GM19463 (cell line): ENCODE data around the gene FAR1.

Source experiments
- ATAC-seq: cut with Tn5 transposase; IDR thresholded peaks from one replicate; pipeline ENCODE4 v1.9.1; 2021; ENCODE audit warnings: mild to moderate bottlenecking, moderate library complexity; ENCODE audit not compliant: unreplicated experiment

FAR1 gene

DNA sequence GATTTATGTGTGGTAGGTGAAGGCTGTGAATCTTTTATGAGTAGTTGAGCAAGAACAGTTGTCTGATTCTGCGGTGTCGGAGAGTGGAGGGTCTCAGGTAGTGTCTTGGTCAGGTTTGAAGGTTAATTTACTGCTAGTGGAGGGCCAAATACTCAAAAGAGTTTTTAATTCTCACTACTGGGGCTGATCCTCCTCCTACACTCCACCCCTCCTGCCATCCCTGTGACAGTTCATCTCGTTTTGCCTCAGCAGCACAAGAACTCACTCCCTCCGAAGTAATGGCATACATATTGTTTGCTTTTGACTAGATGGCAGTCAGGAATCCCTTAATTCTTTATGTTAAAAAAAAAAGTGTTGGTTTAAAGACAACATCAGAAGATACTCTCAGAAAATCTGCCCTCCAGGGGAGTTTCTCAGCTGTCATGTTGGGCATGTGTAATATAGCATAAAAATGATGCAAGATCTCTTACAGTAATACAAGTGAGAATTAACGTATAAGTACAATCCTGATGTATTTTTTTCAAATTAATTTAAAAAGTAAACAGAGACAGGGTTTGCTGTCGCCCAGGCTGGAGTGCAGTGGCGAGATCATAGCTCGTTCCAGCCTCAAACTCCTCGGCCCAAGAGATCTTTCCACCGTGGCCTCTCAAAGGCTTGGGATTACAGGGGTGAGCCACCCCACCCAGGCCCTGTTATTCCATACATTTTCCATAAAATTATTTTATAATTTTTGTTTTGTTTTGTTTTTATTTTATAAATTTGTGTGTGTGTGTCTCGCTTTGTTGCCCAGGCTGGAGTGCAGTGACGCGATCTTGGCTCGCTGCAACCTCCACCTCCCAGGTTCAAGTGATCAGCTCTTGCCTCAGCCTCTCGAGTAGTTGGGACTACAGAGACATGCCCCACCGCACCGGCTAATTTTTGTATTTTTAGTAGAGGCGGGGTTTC lies 1.3 kb downstream of the FAR1 start:
- ATAC-seq: no peak

DNA sequence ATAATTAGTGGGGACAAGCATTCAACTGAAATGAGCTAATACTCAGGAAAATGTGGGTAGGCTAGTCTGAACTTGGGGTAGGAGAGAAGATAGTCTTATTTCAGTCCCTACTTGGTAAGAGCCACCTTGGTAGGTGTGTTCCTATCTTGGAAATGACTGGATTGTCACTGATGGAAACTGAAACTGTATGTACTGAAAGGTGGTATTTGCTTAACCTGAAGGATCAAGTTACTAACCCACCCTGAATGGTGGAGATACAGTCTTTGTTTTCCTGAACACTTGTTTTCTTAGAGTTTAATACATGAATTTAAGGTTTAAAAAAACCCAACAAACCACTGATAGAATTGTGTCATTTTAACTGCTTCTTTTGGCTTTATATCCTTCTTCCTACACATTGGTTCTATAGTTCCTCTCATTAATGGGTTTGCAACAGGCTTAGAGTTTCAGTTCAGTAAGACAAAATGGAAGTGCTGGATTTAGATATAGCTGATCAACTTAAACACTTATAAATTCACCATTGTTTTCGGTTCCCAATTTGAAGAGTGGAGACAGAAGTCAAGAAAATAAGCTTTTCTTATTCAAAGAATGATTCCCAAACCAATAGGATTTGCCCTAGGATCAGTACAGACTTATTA lies 4.2 kb downstream of the FAR1 start:
- ATAC-seq: no peak

DNA sequence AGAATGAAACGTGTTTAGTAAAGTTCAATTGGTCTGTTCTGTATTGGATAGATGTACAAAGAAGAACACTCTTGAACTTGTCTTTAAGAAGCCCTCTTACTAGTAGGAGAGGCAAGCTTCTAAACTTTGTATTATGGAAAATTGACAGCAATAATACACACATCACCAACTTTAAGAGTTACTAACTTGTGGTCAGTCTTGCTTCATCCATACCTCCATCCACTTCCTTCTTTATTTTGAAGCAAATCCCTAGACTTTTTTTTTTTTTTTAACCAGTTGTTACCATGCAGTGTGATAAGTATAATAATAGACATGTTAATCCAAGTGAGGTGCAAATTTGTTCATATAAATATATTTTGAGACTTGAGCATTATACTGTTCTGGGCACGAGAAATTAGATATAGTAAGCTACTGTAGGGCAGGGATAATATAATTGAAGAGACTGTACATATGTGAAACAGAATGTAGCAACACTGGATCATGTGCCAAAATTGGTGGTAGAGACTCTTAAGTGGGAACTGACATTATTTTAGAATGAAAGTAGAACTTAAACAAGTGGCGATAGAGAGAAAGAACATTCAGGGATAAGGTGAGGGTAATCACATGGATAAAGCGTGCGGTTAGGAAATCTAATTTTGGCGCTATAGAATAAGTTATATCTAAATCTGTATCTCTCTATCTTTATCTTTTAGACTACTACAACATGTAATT lies 6.5 kb downstream of the FAR1 start:
- ATAC-seq: no peak

DNA sequence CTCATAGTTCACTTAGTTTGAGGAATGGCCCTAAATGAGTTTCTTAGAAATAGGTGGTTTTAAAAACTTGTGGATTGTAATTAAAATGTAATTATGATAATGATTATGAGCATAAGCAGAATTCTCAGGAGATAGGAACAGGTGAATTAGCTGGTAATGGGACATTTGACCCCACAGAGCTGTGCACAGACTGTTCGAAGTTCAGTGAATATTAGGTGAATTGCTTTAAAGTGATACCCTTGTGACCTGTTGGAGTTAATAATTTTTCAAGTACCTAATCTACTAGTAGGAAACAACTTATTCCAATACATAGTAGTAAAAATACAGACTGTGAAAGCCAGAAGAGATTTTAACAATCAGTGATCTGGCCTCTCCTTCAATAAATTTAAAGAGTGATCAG lies 8.1 kb downstream of the FAR1 start:
- ATAC-seq: no peak

DNA sequence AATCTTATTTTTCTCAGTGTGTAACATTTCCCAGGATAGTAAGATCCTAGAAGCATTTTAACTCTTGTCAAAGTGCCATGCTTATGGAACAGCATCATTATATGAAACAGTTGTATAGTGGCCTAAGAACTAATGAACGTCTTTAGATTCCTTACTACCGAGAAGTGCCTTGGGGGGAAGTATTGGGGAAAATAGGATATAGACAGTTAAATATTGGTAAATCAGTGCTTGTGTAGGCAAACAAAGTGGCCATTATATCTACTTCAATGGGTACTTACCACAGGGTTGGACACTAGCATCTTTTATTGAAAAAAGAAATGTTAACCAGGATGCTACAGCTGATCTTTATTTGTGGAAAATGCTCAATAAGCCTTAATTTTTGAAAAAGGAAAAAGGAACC lies 11.3 kb downstream of the FAR1 start:
- ATAC-seq: no peak

DNA sequence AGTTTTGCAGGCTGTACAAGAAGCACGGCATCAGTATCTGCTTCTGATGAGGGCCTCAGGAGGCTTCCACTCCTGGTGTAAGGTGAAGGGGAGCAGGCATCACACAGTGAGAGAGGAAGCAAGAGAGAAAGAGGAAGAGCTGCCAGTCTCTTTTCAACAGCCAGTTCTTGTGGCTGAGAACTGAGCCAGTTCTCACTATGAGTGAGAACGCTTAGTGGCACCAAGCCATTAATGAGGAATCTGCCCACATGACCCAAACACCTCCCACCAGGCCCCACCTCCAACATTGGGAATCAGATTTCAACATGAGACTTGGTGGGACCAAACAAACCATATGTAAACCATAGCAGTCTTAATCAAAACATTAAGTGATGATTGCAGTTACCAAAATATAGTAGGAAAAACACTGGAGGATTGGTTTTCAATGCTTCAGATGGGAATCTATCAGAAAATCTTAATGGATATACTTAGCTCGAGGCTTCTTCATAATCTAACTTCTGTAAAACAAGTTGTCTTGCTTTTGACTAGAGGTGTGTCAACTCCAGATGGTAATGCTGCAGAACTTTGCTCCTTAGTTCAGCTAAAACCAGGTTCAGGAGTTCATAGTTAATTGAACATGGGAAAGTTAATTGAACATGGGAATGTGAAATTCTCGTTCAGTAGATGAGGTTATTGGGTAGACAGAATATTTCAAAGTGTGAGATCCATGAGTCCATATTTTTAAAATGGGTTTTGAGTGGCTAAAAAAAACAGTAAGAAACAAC lies 12.2 kb downstream of the FAR1 start:
- peak; percentile 90 for ATAC-seq

DNA sequence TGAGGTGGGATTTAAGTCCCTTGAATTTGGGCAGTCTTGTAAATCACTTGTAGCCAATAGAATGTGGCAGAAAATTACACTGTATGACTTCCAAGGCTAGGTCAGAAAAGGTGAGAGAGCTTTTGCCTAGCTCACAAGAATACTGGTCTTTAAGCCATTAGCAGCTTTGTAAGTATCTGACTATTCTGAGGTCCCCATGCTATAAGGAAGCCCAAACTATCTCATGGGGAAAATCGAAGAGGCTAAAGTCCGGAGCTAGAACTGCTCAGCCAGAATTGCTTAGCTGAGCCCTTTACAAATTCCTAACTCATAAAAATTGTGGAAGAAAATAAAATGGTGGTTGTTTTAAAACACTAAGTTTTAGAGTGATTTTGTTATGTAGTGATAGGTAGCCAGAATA lies 13.0 kb downstream of the FAR1 start:
- no peak for ATAC-seq

DNA sequence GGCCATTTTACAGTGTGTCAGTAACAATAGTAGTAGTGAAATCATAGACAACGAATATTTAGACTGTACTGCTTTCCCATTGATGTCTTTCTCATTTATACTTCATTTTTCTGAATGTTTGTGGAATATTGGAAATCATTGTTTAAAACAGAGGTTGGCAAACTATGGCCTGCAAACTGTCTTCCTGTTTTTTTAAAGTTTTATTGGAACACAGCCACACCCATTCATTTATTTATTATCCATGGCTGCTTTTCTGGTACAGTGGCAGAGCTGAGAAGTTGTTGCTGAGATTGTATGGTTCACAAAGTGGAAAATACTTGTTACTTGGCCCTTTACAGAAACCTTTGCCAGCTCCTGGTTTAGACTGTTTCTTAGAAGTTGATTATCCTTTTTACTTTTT lies 13.7 kb downstream of the FAR1 start:
- ATAC-seq: no peak

DNA sequence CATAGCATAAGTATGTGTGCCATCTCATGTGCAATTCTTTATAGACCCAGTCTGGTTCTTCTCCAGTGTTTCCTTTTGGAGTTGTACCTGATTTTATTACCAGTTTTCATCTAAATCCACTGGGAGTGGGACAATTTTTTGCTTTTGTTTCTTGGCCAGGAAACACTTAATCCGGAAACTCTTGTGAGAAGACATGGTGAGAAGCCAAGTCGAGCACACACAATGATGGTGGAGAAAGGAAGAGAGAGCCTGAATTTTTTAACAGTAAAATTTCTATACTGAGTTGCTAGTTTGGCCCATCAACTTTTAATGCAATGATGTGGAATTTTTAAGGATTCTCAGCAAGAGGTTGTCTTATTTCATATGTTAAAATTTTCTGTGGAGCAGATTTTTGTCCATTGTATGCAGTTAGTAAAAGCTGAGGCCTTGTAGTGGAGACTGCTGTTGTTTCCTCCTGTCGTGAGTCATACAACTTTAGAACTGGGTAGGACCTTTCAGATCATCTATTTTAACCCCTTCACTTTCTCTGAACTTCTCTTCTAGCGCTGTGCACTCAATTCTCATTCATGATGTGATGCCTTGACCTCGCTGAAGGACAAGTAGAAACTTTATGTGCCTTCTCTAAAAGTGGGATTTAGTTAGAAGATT lies 17.1 kb downstream of the FAR1 start:
- no peak for ATAC-seq

DNA sequence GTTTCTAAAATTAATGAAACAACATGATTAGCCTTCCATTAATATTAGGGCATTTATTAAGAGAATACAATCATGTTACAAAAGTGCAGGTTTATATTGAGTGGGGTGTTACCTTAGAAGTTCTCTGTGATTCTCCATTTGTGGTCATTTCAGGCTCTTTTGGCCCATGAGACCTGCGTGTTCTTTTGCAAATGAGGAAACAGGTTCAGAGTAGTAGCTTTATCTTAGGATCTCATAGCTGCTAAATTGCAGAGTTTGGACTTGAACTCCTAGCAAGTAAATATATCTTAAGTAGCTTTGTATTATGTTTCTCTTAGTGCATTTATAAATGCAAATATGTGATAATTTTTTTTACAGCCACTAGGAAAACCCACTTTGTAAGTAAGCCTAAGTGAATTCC lies 18.3 kb downstream of the FAR1 start:
- no peak for ATAC-seq

DNA sequence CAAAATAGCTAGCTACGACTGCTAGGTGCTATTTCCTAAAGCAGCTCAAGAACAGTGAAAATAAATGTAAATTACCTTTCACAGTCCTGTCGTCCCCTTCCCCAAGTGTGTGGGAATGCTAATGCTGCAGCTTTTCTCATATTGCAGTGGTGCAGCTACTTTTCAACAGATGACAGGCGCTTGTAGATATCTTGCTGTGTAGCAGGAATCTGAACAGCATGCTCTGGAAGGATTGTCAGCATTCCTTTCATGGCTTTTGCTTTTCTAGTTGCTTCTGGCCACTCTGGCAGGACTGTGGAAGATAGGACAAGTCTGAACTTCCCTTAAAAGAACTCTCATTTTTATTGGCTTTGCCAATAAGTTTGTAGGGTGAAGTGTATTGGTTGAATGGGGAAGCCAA lies 18.8 kb downstream of the FAR1 start:
- no peak for ATAC-seq

DNA sequence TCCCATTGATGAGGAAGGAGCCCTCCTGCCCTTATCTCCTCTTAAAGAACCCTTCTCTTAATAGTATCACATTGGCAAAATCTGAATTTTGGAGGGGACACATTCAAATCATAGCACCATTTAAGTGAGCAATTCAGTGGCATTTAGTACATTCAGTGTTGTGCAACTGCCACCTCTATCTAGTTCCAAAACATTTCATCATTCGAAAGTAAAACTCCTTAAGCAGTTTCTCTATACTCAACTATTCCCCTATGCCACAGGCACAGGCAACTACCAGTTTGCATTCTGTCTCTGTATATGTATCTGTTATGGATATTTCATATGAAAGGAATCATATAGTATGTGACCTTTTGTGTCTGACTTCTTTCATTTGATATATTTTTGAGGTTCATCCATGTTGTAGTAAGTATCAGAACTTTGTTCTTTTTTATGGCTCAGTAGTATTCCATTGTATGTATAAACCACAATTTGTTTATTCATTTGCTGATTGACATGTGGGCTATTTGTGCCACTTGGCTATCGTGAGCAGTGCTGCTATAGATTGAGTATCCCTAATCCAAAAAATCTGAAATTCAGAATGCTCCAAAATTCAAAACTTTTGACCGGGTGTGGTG lies 22.9 kb downstream of the FAR1 start:
- no peak for ATAC-seq

DNA sequence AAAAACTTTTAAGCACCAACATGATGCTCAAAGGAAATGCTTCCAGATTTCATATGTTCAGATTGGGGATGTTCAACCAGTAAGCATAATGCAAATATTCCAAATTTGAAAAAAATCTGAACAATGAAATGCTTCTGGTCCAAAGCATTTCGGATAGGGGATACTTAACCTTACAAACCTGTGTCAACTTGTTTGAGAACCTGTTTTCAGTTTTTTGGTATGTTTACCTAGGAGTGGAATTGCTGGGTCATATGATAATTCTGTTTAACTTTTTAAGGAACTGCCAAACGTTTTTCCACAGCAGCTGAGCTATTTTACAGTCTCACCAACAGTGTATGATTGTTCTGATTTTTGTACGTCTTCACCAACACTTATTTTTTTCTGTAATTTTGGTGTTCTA lies 23.7 kb downstream of the FAR1 start:
- no peak for ATAC-seq

DNA sequence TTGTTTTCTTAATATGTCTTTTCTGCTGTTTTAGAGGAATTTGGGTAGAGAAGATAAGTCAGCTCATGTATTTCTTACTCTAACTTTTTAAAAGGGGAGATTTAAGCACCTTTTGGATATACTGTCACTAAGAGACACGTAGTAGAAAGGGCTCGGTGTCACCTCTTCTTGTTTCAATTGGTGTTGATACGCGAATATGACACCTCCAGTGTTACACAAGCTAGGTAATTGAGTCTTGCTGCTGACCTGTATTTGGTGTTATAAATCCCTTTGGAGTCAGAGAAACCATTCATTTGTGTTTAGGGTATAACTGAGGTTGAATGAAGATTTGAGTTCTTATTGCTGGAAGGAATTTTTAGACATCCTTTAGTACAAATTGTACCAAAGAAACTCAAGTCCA lies 25.6 kb downstream of the FAR1 start:
- ATAC-seq: no peak

DNA sequence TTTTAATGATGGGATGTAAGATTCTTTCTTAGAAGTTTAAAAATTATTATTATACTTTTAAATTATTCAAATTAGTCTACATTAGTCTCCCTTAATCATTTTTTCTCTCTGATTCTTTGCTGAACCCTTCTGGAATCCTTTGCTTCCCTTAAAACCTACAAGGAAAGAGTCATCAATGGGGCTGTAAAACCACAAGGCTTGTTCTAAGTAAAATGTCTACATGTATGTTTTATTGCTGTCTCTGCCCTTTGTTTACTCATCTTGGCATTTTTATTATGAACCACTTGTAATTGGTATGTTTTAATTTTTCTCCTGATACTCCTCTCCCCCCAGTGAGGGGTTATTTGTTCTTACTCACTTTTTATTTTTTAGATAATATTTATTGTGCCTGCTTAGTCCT lies 27.4 kb downstream of the FAR1 start:
- ATAC-seq: no peak

DNA sequence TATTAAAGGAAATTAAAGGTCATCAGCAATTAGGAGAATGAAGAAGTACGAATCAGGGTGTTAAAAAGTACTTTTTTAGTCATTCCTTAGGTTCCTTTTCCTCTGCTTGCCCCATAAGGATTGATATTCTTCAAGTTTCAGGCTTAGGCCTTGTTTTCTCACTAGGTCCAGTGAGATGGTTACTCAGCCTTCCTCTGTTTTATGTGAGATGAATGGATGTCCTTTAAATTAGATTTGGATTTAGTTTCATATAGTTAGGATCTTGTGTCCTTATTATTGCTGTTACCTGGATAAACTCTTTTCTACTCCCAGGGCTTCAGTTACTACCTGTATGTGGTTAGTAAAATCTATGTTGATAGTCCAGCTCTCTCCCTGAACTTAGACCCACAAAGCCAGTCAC lies 29.2 kb downstream of the FAR1 start:
- ATAC-seq: no peak

DNA sequence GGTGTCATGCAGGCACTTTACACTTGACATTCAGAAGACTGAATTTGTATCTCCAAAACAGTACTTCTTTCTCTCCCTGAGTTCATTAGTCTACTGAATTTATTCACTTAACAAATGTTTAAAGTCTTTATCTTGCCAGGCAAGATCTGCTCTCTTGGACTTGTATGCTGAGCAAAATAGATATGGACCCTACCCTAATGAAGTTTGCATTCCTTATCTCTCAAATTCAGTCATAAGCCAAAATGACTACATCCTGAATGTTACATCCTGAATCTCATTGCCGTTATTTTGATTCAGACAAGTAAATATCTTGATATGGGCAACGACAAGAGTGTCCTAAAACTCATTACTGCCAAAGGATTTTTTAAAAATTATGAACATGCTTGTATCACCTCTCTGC lies 29.7 kb downstream of the FAR1 start:
- no peak for ATAC-seq

DNA sequence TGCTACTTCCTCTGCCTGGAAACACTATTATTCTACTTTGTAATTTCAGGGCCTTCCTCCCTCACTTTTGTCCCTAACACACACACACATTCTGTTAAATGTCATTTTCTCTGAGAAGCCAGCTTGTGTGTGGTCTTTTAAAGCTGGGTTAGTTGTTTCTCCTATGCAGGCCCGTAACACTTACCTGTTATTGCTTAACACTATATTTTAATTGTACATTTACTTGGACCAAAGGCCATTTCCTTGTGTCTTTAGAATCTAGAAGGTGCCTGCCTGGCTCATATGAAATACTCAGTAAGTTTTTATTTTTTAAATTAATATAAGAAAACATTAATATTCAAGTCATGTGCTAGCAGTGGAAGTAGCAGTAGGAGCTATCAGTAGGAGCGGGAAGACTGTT lies 30.6 kb downstream of the FAR1 start:
- ATAC-seq: no peak

DNA sequence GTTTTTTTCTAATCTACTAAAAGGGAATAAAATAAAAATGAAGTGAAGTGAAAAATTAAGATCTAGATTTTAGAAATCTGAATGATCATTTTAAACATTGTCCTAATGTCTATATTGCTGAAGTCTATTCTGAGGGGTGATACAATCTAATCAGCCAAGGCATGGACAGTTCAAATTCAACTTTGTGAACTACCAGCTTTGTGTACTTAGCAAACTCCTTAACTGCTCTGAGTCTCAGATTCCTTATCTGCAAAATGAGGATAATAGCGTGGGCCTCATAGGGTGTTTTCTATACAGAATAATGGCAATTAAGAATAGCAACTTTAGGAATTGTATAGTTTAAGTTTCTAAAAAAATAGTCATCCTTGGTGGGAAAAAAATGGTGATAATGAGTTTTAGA lies 31.4 kb downstream of the FAR1 start:
- ATAC-seq: no peak

DNA sequence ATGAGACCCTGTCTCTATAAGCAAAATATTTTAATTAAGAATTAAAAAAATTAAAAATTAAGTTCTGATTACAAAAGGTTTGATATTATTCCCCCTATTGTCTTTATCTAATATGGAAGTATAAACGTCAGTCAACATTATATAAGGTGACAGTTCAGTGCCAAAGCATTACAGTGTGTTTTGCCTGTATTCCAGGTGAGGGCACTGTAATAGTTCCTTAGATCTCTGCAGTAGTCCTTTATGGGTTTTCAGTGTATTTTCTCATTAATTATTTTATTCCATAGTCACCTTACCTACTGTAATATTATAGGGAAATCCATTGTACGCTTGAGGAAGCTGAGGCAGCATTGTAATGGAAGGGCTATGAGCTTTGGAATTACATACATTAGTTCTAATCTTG lies 33.0 kb downstream of the FAR1 start:
- ATAC-seq: no peak
